Measurements from ENCODE around the gene PDE9A. TPM values are rescaled to one million over a fixed set of nuclear protein-coding genes. Genes with fewer than 3 reads are reported as not detected.
"Not testable (repeated sequence)": the region's sequence is repeated elsewhere in the genome, so short reads cannot be mapped to it uniquely, and the experiment has no call there.

PDE9A gene
- total RNA-seq, 1 donor from 2014 or later: 3.9 TPM

DNA sequence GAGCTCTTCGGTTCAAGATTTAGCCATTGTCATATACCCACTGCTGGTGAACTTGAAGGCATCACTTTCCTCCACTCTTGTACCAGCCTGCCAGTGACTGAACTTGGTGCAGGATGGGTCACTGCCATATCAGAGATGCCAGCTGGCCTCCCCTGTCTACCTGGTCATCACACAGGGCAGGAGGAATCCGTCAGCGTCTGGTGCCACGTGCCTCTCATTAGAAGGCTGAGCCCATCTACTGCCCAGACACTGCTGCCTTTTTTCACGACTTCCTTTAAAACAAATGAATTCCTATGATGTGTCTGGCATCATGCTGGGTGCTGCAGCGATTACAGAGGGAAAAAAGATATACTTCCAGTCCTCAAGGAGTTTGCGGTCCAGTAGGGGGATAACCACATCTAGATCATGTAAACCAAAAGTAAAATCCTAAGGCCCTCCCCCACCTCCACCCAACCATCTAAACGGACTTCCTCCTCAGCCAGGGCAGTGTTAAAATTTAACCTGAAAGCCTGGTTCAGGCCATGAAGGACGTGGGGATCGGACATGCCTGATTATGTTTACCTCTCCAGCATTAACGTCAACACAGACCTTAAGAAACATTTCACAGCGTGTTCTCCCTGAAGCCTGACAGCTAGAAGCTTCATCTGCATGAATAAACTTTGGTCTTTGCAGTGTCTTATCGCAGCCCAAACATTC, 29.2 kb upstream of the PDE9A start:
- peaks cover 26% of the 10 kb centered on the region for H3K27me3 ChIP-seq (ENCODE audit: control insufficient read depth, insufficient read depth, low read length)
- TF ChIP-seq CTCF (IDR thresholded peaks at IDR 0.05; ENCODE audit: insufficient read depth, low read length, poor library complexity, severe bottlenecking): no peak
- no peaks in the 10 kb centered on the region for H3K36me3 ChIP-seq (ENCODE audit: control insufficient read depth, insufficient read depth, low read length)
- no peak overlapping the region for H3K4me3 ChIP-seq (ENCODE audit: low read depth, low read length)
- DNase-seq (ENCODE audit: low read depth): no peak

- Histone ChIP-seq H3K4me3 (ENCODE audit: low read depth, low read length) (no peak overlapping the region), H3K36me3 (ENCODE audit: control insufficient read depth, insufficient read depth, low read length) (no peaks in the 10 kb centered on the region), H3K27me3 (ENCODE audit: control insufficient read depth, insufficient read depth, low read length) (peaks cover 21% of the 10 kb centered on the region)
- no peak for DNase-seq (ENCODE audit: low read depth)
- no peak for TF ChIP-seq CTCF (IDR thresholded peaks at IDR 0.05; ENCODE audit: insufficient read depth, low read length, poor library complexity, severe bottlenecking)
These were observed 28.5 kb upstream of the PDE9A start for GRCh38 chr21:42624936-42625335.

DNA sequence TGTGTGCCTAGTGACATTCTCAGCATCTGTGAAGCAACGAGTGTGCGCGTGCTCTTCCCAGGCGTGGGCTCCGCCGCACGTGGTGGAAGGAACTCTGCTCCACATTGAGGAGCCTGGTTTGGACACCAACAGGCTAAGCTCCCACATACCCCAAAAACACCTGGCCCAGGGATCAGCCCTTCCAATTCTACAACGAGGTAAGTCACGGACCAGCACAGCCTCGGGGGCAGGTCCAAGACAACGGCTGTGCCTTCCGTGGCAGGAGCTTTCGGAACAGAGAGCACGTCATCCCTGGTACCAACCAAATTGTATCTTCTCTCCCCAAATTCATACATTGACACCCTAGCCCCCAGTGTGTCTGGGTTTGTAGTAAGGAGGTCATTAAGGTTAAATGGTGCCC, 27.2 kb upstream of the PDE9A start:
- no peak for DNase-seq (ENCODE audit: low read depth)
- Histone ChIP-seq H3K27me3 (ENCODE audit: control insufficient read depth, insufficient read depth, low read length) (peaks cover 28% of the 10 kb centered on the region), H3K36me3 (ENCODE audit: control insufficient read depth, insufficient read depth, low read length) (no peaks in the 10 kb centered on the region), H3K4me3 (ENCODE audit: low read depth, low read length) (no peak overlapping the region)
- no peak for TF ChIP-seq CTCF (IDR thresholded peaks at IDR 0.05; ENCODE audit: insufficient read depth, low read length, poor library complexity, severe bottlenecking)

DNA sequence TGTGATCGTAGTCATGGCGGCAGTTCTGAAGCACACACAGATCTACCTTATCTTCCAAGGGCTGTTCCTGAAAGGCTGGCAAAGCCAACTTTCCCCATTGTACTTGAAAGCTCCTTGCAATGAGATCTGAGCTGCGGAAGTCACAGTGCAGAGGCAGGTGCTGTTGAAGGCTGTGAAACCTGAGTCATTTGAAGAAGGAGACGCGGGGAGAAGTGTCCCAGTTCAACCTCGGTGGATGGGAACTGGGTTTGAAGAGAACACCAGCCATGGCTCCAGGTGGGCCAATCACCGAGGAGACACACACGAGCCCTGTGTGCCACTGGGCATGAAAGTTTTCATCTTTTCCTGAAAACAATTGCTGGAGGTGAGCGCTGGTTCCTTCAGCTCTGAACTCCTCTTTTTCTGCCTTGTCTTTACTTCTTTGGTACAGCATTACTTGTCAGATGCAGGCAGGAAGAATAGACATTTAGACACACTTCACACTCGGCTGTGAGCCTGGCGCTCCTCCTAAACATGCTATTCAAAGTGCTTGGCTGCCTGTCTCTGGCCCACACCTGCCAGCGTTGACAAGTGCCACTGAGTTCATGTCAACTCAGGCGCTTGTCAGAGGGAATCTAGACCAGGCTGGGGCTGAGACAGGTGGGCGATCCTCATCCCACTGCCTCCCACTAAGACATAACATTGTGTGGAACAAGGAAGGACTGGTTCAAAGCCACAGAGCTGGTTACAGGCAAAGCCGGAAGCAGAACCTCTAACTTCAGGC, 25.7 kb upstream of the PDE9A start:
- DNase-seq (ENCODE audit: low read depth): no peak
- H3K27me3 ChIP-seq (ENCODE audit: control insufficient read depth, insufficient read depth, low read length): peaks cover 24% of the 10 kb centered on the region
- no peak overlapping the region for H3K4me3 ChIP-seq (ENCODE audit: low read depth, low read length)
- no peaks in the 10 kb centered on the region for H3K36me3 ChIP-seq (ENCODE audit: control insufficient read depth, insufficient read depth, low read length)
- no peak for TF ChIP-seq CTCF (IDR thresholded peaks at IDR 0.05; ENCODE audit: insufficient read depth, low read length, poor library complexity, severe bottlenecking)

- peaks cover 24% of the 10 kb centered on the region for H3K27me3 ChIP-seq (ENCODE audit: control insufficient read depth, insufficient read depth, low read length)
- not testable (repeated sequence) for H3K4me3 ChIP-seq (ENCODE audit: low read depth, low read length); DNase-seq (ENCODE audit: low read depth); H3K36me3 ChIP-seq (ENCODE audit: control insufficient read depth, insufficient read depth, low read length)
These were observed 24.9 kb upstream of the PDE9A start for GRCh38 chr21:42628466-42629061.

- H3K27me3 ChIP-seq (ENCODE audit: control insufficient read depth, insufficient read depth, low read length): peaks cover 25% of the 10 kb centered on the region
These were observed 23.4 kb upstream of the PDE9A start for GRCh38 chr21:42629933-42630589.

More at GRCh38 chr21:42629933-42630589, 23.4 kb upstream of the PDE9A start:
- Histone ChIP-seq H3K36me3 (ENCODE audit: control insufficient read depth, insufficient read depth, low read length) (no peaks in the 10 kb centered on the region), H3K4me3 (ENCODE audit: low read depth, low read length) (no peak overlapping the region)
- no peak for TF ChIP-seq CTCF (IDR thresholded peaks at IDR 0.05; ENCODE audit: insufficient read depth, low read length, poor library complexity, severe bottlenecking)
- no peak for DNase-seq (ENCODE audit: low read depth)

Measured in kidney epithelial cell (primary cell).